ENCODE results near the gene PHB1. TPM values are rescaled to one million over a fixed set of nuclear protein-coding genes. Genes with fewer than 3 reads are reported as not detected.

Gene PHB1
- total RNA-seq, 1 donor from 2014 or later, result 168 TPM

GRCh38 chr17:49402706-49403105, 12.0 kb downstream of the PHB1 start:
- no peaks in the 10 kb centered on the region for H3K4me1 Mint-ChIP-seq (ENCODE audit: low read depth)
- no peak for DNase-seq (ENCODE audit: low spot score, unreplicated experiment)
- H3K27me3 Mint-ChIP-seq, result no peaks in the 10 kb centered on the region
- TF ChIP-seq CTCF (IDR thresholded peaks at IDR 0.05; ENCODE audit: unreplicated experiment), result no peak
- no peak overlapping the region for H3K4me3 Mint-ChIP-seq (ENCODE audit: low read depth)
- H3K36me3 Mint-ChIP-seq (ENCODE audit: insufficient read depth), result peaks cover 21% of the 10 kb centered on the region
- H3K27ac Mint-ChIP-seq, result no peak overlapping the region
- no peaks in the 10 kb centered on the region for H3K9me3 Mint-ChIP-seq (ENCODE audit: low read depth)

GRCh38 chr17:49401971-49402611, 12.6 kb downstream of the PHB1 start:
- no peak overlapping the region for H3K27ac Mint-ChIP-seq
- H3K4me1 Mint-ChIP-seq (ENCODE audit: low read depth), result no peaks in the 10 kb centered on the region
- H3K4me3 Mint-ChIP-seq (ENCODE audit: low read depth), result no peak overlapping the region
- peaks cover 19% of the 10 kb centered on the region for H3K36me3 Mint-ChIP-seq (ENCODE audit: insufficient read depth)
- H3K27me3 Mint-ChIP-seq, result no peaks in the 10 kb centered on the region
- no peak for DNase-seq (ENCODE audit: low spot score, unreplicated experiment)
- H3K9me3 Mint-ChIP-seq (ENCODE audit: low read depth), result no peaks in the 10 kb centered on the region
- no peak for TF ChIP-seq CTCF (IDR thresholded peaks at IDR 0.05; ENCODE audit: unreplicated experiment)

GRCh38 chr17:49399995-49400394, 14.7 kb downstream of the PHB1 start:
- no peak overlapping the region for H3K4me3 Mint-ChIP-seq (ENCODE audit: low read depth)

GRCh38 chr17:49397586-49397985, 17.1 kb downstream of the PHB1 start:
- H3K27me3 Mint-ChIP-seq, result peaks cover 2% of the 10 kb centered on the region

More at GRCh38 chr17:49399995-49400394, 14.7 kb downstream of the PHB1 start:
- TF ChIP-seq CTCF (IDR thresholded peaks at IDR 0.05; ENCODE audit: unreplicated experiment), result no peak
- peaks cover 2% of the 10 kb centered on the region for H3K27me3 Mint-ChIP-seq
- DNase-seq (ENCODE audit: low spot score, unreplicated experiment), result no peak
- H3K4me1 Mint-ChIP-seq (ENCODE audit: low read depth), result no peaks in the 10 kb centered on the region
- no peaks in the 10 kb centered on the region for H3K9me3 Mint-ChIP-seq (ENCODE audit: low read depth)
- H3K36me3 Mint-ChIP-seq (ENCODE audit: insufficient read depth), result peaks cover 7% of the 10 kb centered on the region
- H3K27ac Mint-ChIP-seq, result no peak overlapping the region

More at GRCh38 chr17:49397586-49397985, 17.1 kb downstream of the PHB1 start:
- no peak overlapping the region for H3K4me3 Mint-ChIP-seq (ENCODE audit: low read depth)
- no peaks in the 10 kb centered on the region for H3K36me3 Mint-ChIP-seq (ENCODE audit: insufficient read depth)
- no peak for DNase-seq (ENCODE audit: low spot score, unreplicated experiment)
- H3K9me3 Mint-ChIP-seq (ENCODE audit: low read depth), result no peaks in the 10 kb centered on the region
- no peak for TF ChIP-seq CTCF (IDR thresholded peaks at IDR 0.05; ENCODE audit: unreplicated experiment)
- no peaks in the 10 kb centered on the region for H3K4me1 Mint-ChIP-seq (ENCODE audit: low read depth)
- no peak overlapping the region for H3K27ac Mint-ChIP-seq

Measured in progenitor cell of endocrine pancreas (in vitro differentiated cells).